ENCODE data around the gene GNA14. TPM values are rescaled to one million over a fixed set of nuclear protein-coding genes. Genes with fewer than 3 reads are reported as not detected.
A peak's percentile ranks its signal among the peaks of the same experiment; 100 is the strongest.

GNA14 gene
- total and polyA plus RNA-seq, 2 of the 8 experiments (the other 6 are each of a cell fraction or from before 2014, with no cell fraction given) = 3.4 to 6.3 TPM

GRCh38 chr9:77582961-77583576 is 65.1 kb downstream of the GNA14 start:
- Histone ChIP-seq H2BK20ac (ENCODE audit: low read length) (peak overlapping the region; percentile 100), H3K79me2 (ENCODE audit: control insufficient read depth in 1 of 2, insufficient read depth in 2 of 2, low read length in 2 of 2) (no peaks in the 10 kb centered on the region), H3K14ac (ENCODE audit: insufficient read length) (no peak overlapping the region), H3K9ac (replicated peaks in 1 of 4; ENCODE audit: extremely low read depth in 1 of 4, low read depth in 3 of 4, low read length in 3 of 4) (no peak overlapping the region), H3K23ac (ENCODE audit: insufficient read length) (no peak overlapping the region), H3K36me3 (ENCODE audit: control insufficient read depth in 2 of 4, insufficient read depth in 4 of 4, low read length in 3 of 4) (no peaks in the 10 kb centered on the region), H3K4ac (replicated peaks; ENCODE audit: insufficient read length, low read depth, low read length) (no peak overlapping the region), H4K5ac (ENCODE audit: insufficient read length, low read depth, low read length) (no peak overlapping the region), H4K91ac (replicated peaks; ENCODE audit: insufficient read length, low read length) (no peak overlapping the region), H3K27ac (ENCODE audit: low read depth, low read length) (no peak overlapping the region), H3K18ac (ENCODE audit: extremely low read depth, low read length) (peak overlapping the region; percentile 51; the same call in 1 of the 2 replicates), H3K4me2 (ENCODE audit: insufficient read depth in 1 of 2, low read depth in 2 of 2, low read length in 2 of 2) (no peak overlapping the region), H4K20me1 (replicated peaks in 1 of 2; ENCODE audit: control insufficient read depth in 1 of 2, insufficient read depth in 2 of 2, low read length in 2 of 2) (no peaks in the 10 kb centered on the region), H3K4me3 (ENCODE audit: extremely low read depth in 1 of 4, insufficient read depth in 2 of 4, low read depth in 3 of 4, low read length in 4 of 4) (no peak overlapping the region), H3K56ac (replicated peaks; ENCODE audit: insufficient read length, low read depth, low read length) (no peak overlapping the region), H3K9me3 (ENCODE audit: insufficient read depth in 2 of 2, low read depth in 1 of 2, low read length in 1 of 2) (no peaks in the 10 kb centered on the region), H2BK5ac (ENCODE audit: low read depth, low read length) (peak overlapping the region; percentile 79; the same call in 1 of the 2 replicates), H3K79me1 (ENCODE audit: low read depth, low read length) (no peaks in the 10 kb centered on the region; the same call in 1 of the 2 replicates), H3K27me3 (replicated peaks in 1 of 4; ENCODE audit: control insufficient read depth in 3 of 4, extremely low read depth in 1 of 4, insufficient read depth in 3 of 4, low read length in 3 of 4) (no peaks in the 10 kb centered on the region), H4K8ac (ENCODE audit: extremely low read depth, insufficient read depth, low read length) (no peak overlapping the region), H3K4me1 (replicated peaks in 1 of 4; ENCODE audit: control insufficient read depth in 3 of 4, insufficient read depth in 4 of 4, low read length in 3 of 4) (peaks cover 3 to 17% (median 12%) of the 10 kb centered on the region in 4 experiments; a peak in 4 of 7 replicates), H3K23me2 (ENCODE audit: low read depth, low read length) (no peaks in the 10 kb centered on the region), H2BK12ac (ENCODE audit: low read depth, low read length) (peak overlapping the region; percentile 85; the same call in 1 of the 2 replicates), H2BK120ac (replicated peaks; ENCODE audit: low read depth, low read length) (no peak overlapping the region), H2AFZ (ENCODE audit: low read length) (no peak overlapping the region), H2BK15ac (ENCODE audit: low read length) (no peak overlapping the region), H2AK5ac (ENCODE audit: low read depth, low read length) (no peak overlapping the region)
- TF ChIP-seq NANOG (IDR thresholded peaks at IDR 0.05; ENCODE audit: insufficient read depth, low read depth, low read length, poor library complexity, severe bottlenecking) = no peak
- no peak for TF ChIP-seq FOSL1 (IDR thresholded peaks at IDR 0.05; ENCODE audit: insufficient read depth, low read depth, low read length)
- TF ChIP-seq CTBP2 (IDR thresholded peaks at IDR 0.05; ENCODE audit: borderline replicate concordance, insufficient read depth, insufficient read length, low read length) = no peak
- ChIA-PET POLR2A (ENCODE audit: partially characterized antibody) (interaction anchor here (1.0 to 2.5 kb wide), 2 partner anchors 23 to 51 kb away, joined by 3 to 7 read pairs; no protein-coding TSS in a partner anchor), CTCF (ENCODE audit: partially characterized antibody) (interaction anchor here (0.5 to 1.6 kb wide), 2 partner anchors 40 to 113 kb away, joined by 3 to 6 read pairs; no protein-coding TSS in a partner anchor)
- no peak for FAIRE-seq
- 79% methylated on average over 5 of the region's 5 CpGs; no CpG with 5 or more reads in 1 of the 2 experiments for WGBS, 2 experiments (ENCODE audit: extremely low coverage in 1 of 2, insufficient coverage in 1 of 2, insufficient read length in 1 of 2, insufficient replicate concordance in 2 of 2, low coverage in 1 of 2, low lambda C conversion rate in 2 of 2, missing lambda C conversion rate in 1 of 2)
- DNase-seq (ENCODE audit: low read depth in 1 of 2, low spot score in 2 of 2) = no peak

Measured in H1 (cell line).